ENCODE measurements around the gene STARD4.

- TF ChIP-seq EP300 (IDR thresholded peaks at IDR 0.05; ENCODE audit: low read length) (no peak), CBFA2T3 (IDR thresholded peaks at IDR 0.05) (no peak), YY1 (IDR thresholded peaks at IDR 0.05; ENCODE audit: borderline replicate concordance in 1 of 3, control insufficient read depth in 1 of 3, extremely low read depth in 1 of 3, insufficient read depth in 3 of 3, insufficient read length in 1 of 3, insufficient replicate concordance in 2 of 3, low read depth in 1 of 3, low read length in 2 of 3) (no peak)
Observed at GRCh38 chr5:111518777-111519176, 6.4 kb upstream of the STARD4 start.

Measured in K562 (cell line).